CMK (cell line): ENCODE measurements around the gene MRGPRF.
A peak's percentile ranks its signal among the peaks of the same experiment; 100 is the strongest.

Source experiments
- DNase-seq: peaks from one replicate; pipeline ENCODE4 v3.0.0-alpha.2; 2010; ENCODE audit warnings: low read depth

The MRGPRF gene

DNA sequence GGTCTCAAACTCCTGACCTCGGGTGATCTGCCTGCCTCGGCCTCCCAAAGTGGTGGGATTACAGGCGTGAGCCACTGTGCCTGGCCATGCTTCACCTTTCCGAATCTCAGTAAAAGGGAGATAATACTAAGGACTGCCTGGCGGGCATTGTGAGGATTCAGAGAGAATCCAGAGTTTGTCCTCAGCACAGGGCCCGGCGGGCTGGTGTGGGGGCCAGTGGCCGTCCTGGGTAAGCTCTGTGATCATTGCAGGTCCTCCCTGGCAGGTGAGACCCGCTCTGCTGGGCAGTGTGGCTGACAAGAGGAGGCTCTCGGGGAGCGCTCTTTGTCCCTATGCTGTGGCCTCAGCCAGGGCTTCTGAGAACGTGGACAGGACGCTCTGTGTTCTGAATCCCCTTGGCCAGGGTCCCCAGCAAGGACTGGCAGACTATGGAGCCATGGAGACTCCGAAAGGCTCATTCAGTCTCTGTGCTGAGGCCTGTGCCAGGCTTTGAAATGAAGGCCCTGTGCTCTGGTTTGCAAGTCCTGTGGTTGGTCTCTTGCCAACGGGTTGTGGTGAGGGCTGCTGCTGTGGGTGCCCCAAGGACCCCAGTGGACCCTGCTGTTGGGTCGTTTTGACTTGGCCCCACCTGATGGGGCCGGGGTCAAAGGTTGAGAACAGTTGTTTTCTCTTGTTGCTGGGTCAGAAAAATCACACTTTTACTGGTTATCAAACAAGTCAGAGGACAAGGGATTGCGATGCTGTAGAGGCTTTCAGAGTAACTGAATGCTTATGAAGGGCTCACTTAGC, 37.7 kb upstream of the MRGPRF start:
- no peak for DNase-seq

GRCh38 chr11:69049490-69049867, 36.4 kb upstream of the MRGPRF start:
- no peak for DNase-seq

- DNase-seq = peak; percentile 99
Observed at GRCh38 chr11:69048694-69049489, 35.8 kb upstream of the MRGPRF start, which contains the start of gene TPCN2. TPCN2 (plus strand) TSS chr11:69048932; CDS start chr11:69048998, 66 bp downstream.

- no peak for DNase-seq
Observed at GRCh38 chr11:69048031-69048693, 35.1 kb upstream of the MRGPRF start.

DNA sequence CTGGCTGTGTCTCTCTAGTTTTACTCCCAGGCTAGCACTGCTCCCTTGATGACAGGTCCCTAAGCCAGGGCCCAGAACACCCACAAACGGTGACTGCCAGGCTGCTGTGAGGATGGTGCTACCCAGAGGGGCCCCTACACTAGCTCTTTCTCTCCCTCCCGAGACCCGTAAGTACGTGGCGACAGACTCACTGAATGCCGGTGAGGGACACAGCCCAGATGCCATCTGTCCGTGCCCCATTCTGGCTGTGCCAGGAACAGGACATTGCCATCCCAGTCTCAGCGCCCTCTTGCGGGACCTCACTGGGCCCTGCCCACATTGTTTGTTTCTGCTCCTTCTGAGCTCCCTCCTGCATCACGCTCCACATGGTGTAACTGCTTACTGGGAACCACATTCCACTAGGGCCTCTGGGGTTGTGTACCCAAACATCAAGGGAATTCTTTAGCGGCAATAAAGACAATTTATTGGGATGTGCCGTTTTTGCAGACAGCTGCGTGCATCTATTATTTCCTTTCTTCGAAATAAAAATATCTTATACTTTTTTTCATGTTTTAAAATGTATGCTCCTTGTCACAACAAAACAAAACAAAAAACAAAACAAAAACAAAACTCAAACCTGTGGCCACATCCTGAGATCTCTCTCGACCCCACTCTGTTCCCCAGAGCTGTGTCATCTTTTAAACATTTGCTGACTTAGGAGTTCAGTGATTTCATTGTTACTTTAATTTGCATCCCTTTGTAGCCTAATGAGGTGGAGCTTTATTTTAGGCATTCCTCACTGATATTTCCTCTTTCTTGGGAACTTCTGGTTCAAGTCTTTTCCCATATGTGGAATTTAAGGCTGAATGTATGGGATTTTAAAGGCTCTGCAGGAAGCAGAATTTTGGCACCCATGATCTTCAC, 31.3 kb upstream of the MRGPRF start:
- no peak for DNase-seq

- no peak for DNase-seq
Observed at GRCh38 chr11:69041516-69041915, 28.5 kb upstream of the MRGPRF start.

GRCh38 chr11:69040581-69041260, 27.7 kb upstream of the MRGPRF start:
- no peak for DNase-seq

GRCh38 chr11:69040051-69040450, 27.0 kb upstream of the MRGPRF start:
- no peak for DNase-seq

DNA sequence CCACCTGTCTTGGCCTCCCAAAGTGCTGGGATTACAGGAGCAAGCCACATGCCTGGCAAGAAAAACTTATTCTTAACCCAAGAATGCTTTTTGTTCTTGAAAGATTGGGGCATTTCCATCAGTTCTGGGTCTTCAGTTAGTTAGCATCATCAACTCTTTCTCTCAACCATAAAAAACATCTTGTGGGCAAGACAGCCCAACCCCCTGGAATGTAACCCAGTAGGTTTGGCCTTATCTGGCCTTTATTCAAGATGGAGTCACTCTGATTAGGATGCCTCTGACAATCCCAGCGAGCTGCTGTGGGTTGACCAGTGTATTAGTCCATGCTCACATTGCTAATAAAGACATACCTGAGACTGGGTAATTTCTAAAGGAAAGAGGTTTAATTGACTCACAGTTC, 26.5 kb upstream of the MRGPRF start:
- DNase-seq = no peak

- DNase-seq = no peak
Observed at GRCh38 chr11:69037544-69037943, 24.5 kb upstream of the MRGPRF start.

- no peak for DNase-seq
Observed at GRCh38 chr11:69037074-69037473, 24.0 kb upstream of the MRGPRF start.

- DNase-seq = no peak
Observed at GRCh38 chr11:69035946-69036340, 22.9 kb upstream of the MRGPRF start.

DNA sequence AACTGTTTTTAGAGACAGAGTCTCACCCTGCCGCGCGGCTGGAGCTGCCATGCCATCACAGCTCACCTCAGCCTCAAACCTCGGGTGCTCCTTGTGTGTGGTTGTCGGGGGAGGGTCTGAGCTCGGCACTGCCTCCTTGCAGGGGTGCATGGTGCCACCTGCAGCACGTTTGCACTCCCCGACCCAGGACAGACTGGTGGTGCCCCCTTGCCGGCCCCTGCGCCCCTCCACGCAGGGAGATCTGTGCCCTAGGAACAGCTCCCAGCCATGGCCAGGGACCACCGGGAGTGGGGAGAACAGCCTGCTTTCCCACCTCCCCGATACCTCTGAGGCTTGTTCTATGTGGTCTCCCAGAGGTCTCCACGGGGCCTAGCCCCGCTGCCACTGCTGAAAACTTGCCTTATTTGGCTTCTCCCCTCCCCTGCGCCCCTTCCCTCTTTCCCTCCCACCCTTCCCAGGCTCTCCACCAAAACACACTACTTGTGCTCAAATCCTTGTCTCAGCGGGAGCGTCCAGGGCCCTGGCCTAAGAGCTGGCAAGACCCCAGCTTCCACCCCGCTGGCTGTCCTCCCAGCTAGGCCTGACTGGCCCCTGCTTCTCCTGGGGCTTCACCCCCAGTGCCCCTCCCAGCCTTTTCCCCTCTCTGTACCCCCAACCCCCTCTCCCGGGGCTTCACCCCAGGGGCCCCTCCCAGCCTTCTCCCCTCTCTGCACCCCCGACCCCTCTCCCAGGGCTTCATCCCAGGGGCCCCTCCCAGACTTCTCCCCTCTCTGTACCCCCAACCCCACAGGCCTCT, 22.3 kb upstream of the MRGPRF start:
- DNase-seq = no peak

DNA sequence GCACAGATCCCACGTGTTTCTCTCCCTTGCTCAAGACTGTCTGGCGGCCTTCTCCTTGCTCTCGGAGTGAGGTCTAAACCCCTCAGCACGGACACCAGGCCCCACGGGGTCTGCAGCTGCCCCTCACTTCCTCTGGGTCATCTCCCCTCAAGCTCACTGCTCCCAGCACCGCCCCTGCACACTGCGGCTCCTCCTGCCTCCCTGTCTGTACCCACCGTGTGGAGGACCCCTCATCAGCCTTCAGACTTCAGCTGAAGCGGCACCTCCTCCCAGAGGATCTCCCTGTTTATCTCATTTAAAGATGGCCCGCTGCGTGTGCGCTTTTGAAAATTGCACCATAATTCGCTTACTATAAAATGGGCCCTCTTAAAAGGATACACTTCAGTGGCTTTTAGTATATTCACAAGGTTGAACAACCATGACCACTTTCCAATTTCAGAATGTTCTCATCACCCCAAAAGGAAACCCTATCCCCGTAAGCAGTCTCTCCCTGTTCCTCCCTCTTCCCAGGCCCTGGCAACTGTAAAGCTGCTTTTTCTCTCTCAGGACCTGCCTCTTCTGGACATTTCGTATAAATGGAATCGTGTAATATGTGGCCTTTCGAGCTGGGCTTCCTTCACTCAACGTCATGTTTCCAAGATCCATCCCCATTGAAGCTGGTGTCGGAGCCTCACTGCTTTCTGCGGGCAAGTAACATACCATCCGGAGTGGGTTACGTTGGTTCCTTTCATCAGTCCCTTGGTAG, 21.2 kb upstream of the MRGPRF start:
- DNase-seq = no peak

DNA sequence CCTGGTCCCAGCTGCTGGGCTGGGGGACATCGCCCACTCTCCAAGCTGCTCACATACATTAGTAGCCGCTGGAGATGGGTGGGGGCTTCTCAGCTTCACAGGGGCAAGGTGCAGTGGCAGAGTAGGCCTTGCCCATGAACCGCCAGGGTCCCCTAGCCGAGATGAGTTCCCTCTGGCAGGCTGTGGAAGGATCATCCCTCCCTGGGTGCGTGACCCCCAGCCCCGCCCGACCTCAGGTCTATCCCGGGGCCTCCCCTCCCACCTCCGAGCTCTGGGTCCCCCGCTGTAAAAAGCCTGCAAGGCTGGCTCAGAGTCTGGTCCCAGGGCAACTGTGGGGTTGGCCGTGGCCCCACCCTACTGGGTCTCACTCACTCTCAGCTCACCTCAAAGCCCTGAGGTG, 20.4 kb upstream of the MRGPRF start:
- no peak for DNase-seq

- DNase-seq = no peak
Observed at GRCh38 chr11:69032833-69033232, 19.8 kb upstream of the MRGPRF start.

- DNase-seq = no peak
Observed at GRCh38 chr11:69030301-69030700, 17.3 kb upstream of the MRGPRF start.

DNA sequence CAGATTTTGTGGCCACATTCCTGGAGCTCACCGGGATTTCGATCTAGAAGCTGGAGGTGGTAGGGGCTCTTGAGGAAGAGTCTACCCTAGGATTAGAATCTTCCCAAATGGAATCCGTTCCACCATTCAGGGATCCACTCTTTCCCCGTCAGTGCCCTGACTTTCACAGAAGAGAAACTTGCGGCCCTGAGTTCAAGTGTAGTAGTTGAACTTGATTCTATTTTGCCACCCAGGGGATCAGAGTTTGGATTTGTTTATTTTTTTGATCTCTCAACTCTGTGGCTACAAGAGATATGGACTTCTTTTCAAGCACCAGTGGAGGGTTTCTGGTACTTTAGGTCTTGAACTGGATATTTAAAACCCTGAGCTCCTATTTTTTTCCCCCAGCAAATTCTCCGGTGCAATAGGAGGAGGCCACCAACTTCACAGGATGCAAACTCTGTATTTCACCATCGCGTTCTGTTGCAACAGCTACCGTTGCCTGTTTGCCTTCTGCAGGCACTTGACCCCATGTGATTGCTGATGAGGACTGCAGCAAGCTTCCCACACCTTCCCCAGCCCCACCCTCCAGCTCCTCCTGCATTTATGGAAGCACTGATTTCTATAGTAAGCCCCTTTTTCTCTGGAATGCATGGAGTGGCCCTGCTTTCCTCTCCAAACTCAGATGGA, 14.8 kb upstream of the MRGPRF start:
- no peak for DNase-seq

DNA sequence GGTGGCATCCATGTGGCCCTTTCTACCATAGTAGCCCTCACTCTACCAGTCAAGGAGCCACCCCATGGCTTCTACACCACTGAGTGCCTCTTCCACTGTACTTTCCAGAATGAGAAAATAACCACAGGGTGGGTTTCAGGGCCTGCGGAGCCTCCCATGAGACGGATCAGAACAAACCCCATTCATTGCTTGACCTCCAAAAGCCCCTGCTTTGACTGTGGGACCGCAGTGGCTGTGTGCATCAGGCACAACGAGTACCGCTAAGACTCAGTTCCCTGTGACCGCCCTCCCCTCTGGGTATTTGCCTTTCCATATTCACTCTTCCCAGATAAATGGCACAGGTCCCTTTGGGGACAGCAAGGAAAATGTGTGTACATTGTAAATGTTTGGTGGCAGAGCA, 11.5 kb upstream of the MRGPRF start:
- no peak for DNase-seq
